GM18951 (cell line): ENCODE measurements around the gene PLEKHF1.
A peak's percentile ranks its signal among the peaks of the same experiment; 100 is the strongest.

ENCODE experiments used
- POLR2A ChIP-seq: IDR thresholded peaks from 4 replicates; pipeline ENCODE4 v1.6.1; 2011; ENCODE audit warnings: mild to moderate bottlenecking; ENCODE audit not compliant: insufficient read length, insufficient read depth; ENCODE audit errors: extremely low read depth
- in situ Hi-C: fragments of 300-500 bp; cut with MboI; formaldehyde crosslinking; loops from one replicate; pipeline ENCODE4 v1.12.0; 2022; ENCODE audit warnings: low sequenced_read_pairs, mixed read lengths, inconsistent platforms; ENCODE audit not compliant: unreplicated experiment

PLEKHF1 gene, protein sequence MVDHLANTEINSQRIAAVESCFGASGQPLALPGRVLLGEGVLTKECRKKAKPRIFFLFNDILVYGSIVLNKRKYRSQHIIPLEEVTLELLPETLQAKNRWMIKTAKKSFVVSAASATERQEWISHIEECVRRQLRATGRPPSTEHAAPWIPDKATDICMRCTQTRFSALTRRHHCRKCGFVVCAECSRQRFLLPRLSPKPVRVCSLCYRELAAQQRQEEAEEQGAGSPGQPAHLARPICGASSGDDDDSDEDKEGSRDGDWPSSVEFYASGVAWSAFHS

DNA sequence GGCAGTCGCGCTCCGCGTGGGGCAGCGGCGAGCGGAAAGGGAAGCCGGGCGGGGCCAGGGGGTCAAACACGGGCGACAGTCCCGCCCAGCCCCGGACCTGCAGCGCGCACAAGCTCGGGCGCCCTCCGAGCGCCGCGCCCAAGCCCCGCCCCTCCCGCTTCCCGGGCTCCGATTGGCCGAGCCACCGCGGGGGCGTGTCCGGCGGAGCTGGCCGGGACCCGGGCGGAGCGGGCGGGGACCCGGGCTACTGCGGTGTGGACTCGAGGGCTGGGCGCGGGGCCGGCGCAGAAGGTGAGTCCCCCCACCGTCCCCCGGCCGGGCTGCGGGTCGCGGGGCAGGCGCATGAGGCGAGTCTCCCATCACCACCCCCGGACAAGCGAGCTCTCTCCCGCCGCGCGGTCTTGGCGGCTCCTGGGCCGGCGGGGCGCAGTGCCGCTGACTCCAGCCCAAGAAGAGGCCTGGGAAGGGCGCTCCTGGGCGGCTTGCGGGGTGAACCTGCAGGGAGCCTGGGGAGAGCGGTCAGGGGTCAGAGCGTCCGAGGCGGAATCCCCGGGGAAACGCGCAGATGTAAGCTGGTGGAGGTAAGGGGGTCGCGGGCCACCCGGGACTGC lies at the start of gene PLEKHF1:
Gene PLEKHF1, plus strand, starts transcription at position 247 of the 611 bp plus-strand sequence. CDS start 8,379 bp downstream, outside the sequence.
- in situ Hi-C loops, result no loop called here
- peak; percentile 60 for TF ChIP-seq POLR2A

GRCh38 chr19:29615891-29616425 lies 49.3 kb upstream of the PLEKHF1 start:
- no peak for TF ChIP-seq POLR2A
- in situ Hi-C loops, result loop anchor here (10.0 kb wide), 1 partner anchor 89 kb away; no protein-coding TSS in a partner anchor

DNA sequence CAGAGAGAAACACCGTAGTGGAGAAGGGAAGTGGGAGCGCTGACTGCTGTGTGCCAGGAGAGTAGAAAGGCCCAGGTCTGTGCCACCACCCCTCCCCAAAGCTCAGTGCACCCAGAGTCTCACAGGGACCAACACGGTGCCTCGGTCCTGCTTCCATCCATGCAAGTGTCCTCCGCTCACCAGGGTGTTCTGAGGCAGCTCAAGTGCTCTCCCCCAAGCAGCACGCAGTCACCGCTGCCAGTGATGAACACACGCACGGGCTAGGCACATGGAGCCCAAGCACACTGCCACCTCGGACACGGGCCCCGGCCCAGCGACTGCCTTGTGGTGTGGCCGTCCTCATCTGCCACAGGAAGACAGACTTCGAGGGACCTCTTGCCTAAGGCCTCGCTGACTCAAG lies 48.7 kb upstream of the PLEKHF1 start:
- in situ Hi-C loops, result loop anchor here (10.0 kb wide), 1 partner anchor 88 kb away; no protein-coding TSS in a partner anchor
- no peak for TF ChIP-seq POLR2A

- no peak for TF ChIP-seq POLR2A
- in situ Hi-C loops, result loop anchor here (10.0 kb wide), 1 partner anchor 87 kb away; no protein-coding TSS in a partner anchor
Observed at GRCh38 chr19:29617366-29618266, 47.6 kb upstream of the PLEKHF1 start.

DNA sequence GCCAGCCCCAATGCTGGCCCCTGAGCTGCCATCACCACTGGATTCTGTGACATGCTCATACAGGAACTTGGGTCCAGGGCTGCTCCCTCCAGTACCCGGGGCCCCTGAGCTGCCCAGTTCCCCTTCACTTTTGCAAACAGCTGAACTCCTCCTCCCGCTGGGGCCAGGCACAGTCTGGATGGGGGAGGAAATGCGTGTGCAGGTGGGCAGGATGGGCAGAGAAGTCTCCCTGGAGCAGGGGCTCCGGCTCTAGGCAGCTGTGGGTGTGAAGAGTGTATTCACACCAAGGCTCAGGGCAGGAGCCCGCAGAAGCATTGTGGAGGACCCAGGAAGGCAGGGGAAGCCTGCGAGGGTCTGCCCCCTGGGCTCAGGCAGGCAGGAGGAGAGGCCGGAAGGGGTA lies 46.8 kb upstream of the PLEKHF1 start:
- no peak for TF ChIP-seq POLR2A
- in situ Hi-C loops, result loop anchor here (10.0 kb wide), 1 partner anchor 86 kb away; no protein-coding TSS in a partner anchor

GRCh38 chr19:29618871-29619270 lies 46.4 kb upstream of the PLEKHF1 start:
- in situ Hi-C loops, result loop anchor here (10.0 kb wide), 1 partner anchor 86 kb away; no protein-coding TSS in a partner anchor
- no peak for TF ChIP-seq POLR2A

- in situ Hi-C loops, result no loop called here
- TF ChIP-seq POLR2A, result no peak
Observed at GRCh38 chr19:29620931-29621351, 44.3 kb upstream of the PLEKHF1 start.

GRCh38 chr19:29622166-29623070 lies 42.8 kb upstream of the PLEKHF1 start:
- in situ Hi-C loops, result no loop called here
- no peak for TF ChIP-seq POLR2A

DNA sequence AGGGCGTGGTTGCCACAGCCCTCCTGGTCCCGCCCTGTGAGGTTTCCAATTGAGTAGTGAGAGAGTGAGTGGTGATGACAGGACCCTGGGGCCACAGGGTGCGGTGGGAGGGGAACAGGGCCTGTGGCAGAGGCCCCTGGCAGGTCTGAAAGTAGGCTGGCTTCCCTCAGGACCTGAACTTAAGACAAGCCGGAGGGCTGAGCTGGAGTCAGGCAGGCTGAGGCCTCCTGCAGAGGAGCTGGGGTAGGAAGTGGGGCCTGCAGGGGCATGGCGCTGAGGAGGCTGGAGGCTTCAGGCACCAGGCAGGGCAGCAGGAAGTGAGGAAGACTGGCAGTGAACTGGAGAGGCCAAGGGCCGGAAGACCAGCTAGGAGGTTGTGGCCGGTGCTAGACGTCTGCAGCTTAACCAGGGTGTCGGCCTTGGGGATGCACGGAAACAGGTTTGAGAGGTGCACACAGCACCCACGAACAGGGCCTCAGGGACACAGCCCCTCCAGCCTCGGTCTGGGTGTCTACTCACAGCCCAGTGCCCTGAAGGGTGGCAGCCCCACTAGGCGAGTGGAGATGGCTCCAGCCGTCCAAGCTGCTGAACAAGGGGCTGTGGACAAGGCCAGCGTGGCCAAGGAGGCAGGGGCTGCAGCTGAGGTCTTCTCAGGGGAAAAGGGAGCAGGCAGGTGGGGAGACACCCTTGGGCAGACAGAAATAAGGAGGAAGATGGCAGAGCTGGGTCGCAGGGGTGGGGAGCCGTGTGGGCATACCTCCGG lies 41.4 kb upstream of the PLEKHF1 start:
- in situ Hi-C loops, result no loop called here
- no peak for TF ChIP-seq POLR2A

GRCh38 chr19:29624489-29625185 lies 40.6 kb upstream of the PLEKHF1 start:
- in situ Hi-C loops, result no loop called here
- TF ChIP-seq POLR2A, result no peak

DNA sequence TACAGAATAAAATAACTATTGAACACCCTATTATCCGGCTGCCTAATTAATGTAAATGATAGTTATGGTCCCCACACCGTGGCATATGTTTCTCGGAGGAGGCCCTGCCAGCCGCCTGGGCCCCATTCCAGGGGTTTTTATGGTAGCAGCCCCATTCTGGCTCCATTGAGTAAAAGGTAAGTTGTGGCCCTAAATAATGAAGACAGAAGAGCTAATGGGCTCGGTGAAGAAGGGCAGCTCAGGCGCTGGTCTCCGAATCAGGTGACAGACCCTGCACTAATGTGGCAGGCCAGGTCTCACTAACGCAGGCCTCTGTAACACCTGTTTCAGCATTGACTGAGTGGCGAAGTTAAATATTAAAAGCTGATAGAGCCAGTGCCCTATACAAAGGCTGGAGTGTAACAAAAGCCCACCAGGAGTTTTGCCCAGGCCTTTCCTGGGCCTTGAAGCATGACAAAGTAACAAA lies 40.0 kb upstream of the PLEKHF1 start:
- no peak for TF ChIP-seq POLR2A
- in situ Hi-C loops, result no loop called here
